Body of pancreas (tissue), 4 donors: Measurements from ENCODE around the gene CDH4. TPM values are rescaled to one million over a fixed set of nuclear protein-coding genes. Genes with fewer than 3 reads are reported as not detected.

Experiments used
- ATAC-seq: fragments of 150-250 bp; one replicate; pipeline ENCODE4 v1.9.1; 2016
- DNase-seq, 4 donors: peaks; one replicate each; pipeline ENCODE4 v3.0.0-alpha.2; 2019
- H3K27ac ChIP-seq, 4 donors: fragments of 200-600 bp; sonication (generic); 1 replicate in 3 of 4; 2 replicates in 1 of 4; pipeline versions ENCODE4 v1.5.1 to v1.6.1; 2016 to 2019; ENCODE audit warnings: mild to moderate bottlenecking in 1 of 4, mixed read lengths in 1 of 4, moderate library complexity in 1 of 4
- H3K27me3 ChIP-seq, 2 donors: fragments of 200-600 bp; sonication (generic); one replicate each; pipeline ENCODE4 v1.6.0; 2016; ENCODE audit warnings: mild to moderate bottlenecking in 1 of 2
- H3K36me3 ChIP-seq, 2 donors: fragments of 200-600 bp; sonication (generic); replicated peaks in 1 of 2; 2 replicates each; pipeline ENCODE4 v1.5.1; 2016; ENCODE audit warnings: low read depth in 2 of 2; ENCODE audit not compliant: insufficient read depth in 1 of 2
- H3K4me1 ChIP-seq: fragments of 200-600 bp; sonication (generic); one replicate; pipeline ENCODE4 v1.6.0; 2016
- H3K4me3 ChIP-seq, 2 donors: fragments of 200-600 bp; sonication (generic); 1 replicate in 1 of 2; 2 replicates in 1 of 2; pipeline ENCODE4 v1.5.1; 2016 to 2019
- H3K9me3 ChIP-seq, 3 donors: fragments of 200-600 bp; sonication (generic); 1 replicate in 2 of 3; 2 replicates in 1 of 3; pipeline ENCODE4 v1.5.1; 2016
- POLR2A ChIP-seq, 3 donors: fragments of 450-650 bp; IDR thresholded peaks; one replicate each; pipeline ENCODE4 v1.6.1; 2016; ENCODE audit warnings: antibody characterized with exemption in 3 of 3, mild to moderate bottlenecking in 2 of 3
- WGBS, 2 donors: methylation state at CpG; one replicate each; pipeline ENCODE4 v1.1.5; 2017; 5-methylcytosine and 5-hydroxymethylcytosine counted together
- intact Hi-C: fragments of 100-400 bp; cut with DNase I; formaldehyde crosslinking; loops from one replicate; pipeline ENCODE4 v1.15.1; 2023
- total RNA-seq, 2 donors: library from RNA; depleted of rRNA; stranded (reverse); fragments of >200 nt; gene quantifications; one replicate each; pipeline ENCODE4 v1.1.0, GENCODE V29; 2016
- TF ChIP-seq, protein P1 (sequence below), 7 experiments: fragments of 450-650 bp in 4 of 7; fragments of 200-600 bp in 3 of 7; sonication (generic) in 3 of 7; IDR thresholded peaks; one replicate each; pipeline ENCODE4 v1.5.1; 2016 to 2019; ENCODE audit warnings: antibody characterized with exemption in 7 of 7

Gene CDH4
- total RNA-seq, 2 donors from 2014 or later, result 0.33 to 0.52 TPM

DNA sequence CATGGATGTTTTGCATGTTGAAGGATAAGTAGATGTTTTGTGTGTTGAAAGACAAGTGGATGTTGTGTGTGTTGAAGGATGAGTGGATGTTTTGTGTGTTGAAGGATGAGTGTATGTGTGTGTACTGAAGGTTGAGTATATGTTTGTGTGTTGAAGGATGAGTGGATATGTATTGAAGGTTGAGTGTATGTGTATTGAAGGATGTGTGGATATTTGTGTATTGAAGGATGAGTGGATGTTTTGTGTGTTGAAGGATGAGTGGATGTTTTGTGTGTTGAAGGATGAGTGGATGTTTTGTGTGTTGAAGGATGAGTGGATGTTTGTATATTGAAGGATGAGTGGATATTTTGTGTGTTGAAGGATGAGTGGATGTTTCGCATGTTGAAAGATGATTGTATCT is 325.0 kb downstream of the CDH4 start:
- Histone ChIP-seq H3K27ac (no peak overlapping the region), H3K36me3 (no peaks in the 10 kb centered on the region), H3K9me3 (no peaks in the 10 kb centered on the region), H3K27me3 (no peaks in the 10 kb centered on the region), H3K4me3 (no peak overlapping the region), H3K4me1 (no peaks in the 10 kb centered on the region)
- DNase-seq (no peak), ATAC-seq (no peak)
- 84 to 88% methylated on average over 1 of the region's 1 CpG for WGBS, 2 donors
- TF ChIP-seq, protein P1, sequence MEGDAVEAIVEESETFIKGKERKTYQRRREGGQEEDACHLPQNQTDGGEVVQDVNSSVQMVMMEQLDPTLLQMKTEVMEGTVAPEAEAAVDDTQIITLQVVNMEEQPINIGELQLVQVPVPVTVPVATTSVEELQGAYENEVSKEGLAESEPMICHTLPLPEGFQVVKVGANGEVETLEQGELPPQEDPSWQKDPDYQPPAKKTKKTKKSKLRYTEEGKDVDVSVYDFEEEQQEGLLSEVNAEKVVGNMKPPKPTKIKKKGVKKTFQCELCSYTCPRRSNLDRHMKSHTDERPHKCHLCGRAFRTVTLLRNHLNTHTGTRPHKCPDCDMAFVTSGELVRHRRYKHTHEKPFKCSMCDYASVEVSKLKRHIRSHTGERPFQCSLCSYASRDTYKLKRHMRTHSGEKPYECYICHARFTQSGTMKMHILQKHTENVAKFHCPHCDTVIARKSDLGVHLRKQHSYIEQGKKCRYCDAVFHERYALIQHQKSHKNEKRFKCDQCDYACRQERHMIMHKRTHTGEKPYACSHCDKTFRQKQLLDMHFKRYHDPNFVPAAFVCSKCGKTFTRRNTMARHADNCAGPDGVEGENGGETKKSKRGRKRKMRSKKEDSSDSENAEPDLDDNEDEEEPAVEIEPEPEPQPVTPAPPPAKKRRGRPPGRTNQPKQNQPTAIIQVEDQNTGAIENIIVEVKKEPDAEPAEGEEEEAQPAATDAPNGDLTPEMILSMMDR (IDR thresholded peaks at IDR 0.05), result no peak
- TF ChIP-seq POLR2A (IDR thresholded peaks at IDR 0.05), result no peak
- intact Hi-C loops, result no loop called here

DNA sequence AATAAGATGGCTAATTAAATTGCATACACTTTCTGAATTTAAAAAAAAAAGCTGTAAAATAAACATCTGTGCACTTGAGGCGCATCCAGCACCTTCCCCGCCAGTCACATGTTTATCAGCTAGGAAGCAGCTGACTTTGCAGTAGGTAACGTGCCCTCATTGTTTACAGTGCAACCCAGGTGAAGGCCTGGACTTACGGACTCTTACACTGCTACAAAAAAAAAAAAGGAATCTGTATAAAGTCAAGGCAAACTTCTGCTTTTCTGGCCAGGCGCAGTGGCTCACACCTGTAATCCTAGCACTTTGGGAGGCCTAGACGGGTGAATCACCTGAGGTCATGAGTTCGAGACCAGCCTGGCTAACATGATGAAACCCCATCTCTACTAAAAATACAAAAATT is 327.8 kb downstream of the CDH4 start:
- intact Hi-C loops, result no loop called here
- no peaks in the 10 kb centered on the region for H3K9me3 ChIP-seq
- no peaks in the 10 kb centered on the region for H3K36me3 ChIP-seq
- 30 to 35% methylated on average over 7 of the region's 7 CpGs for WGBS, 2 donors
- DNase-seq (peak in 3 of 4 donors; percentile 35 to 72 (median 69)), ATAC-seq (peak; percentile 78)
- H3K27me3 ChIP-seq, result no peaks in the 10 kb centered on the region
- H3K4me3 ChIP-seq, result no peak overlapping the region
- peaks cover 6% of the 10 kb centered on the region for H3K4me1 ChIP-seq
- H3K27ac ChIP-seq, result no peak overlapping the region
- TF ChIP-seq, protein P1 (IDR thresholded peaks at IDR 0.05), result no peak
- no peak for TF ChIP-seq POLR2A (IDR thresholded peaks at IDR 0.05)

DNA sequence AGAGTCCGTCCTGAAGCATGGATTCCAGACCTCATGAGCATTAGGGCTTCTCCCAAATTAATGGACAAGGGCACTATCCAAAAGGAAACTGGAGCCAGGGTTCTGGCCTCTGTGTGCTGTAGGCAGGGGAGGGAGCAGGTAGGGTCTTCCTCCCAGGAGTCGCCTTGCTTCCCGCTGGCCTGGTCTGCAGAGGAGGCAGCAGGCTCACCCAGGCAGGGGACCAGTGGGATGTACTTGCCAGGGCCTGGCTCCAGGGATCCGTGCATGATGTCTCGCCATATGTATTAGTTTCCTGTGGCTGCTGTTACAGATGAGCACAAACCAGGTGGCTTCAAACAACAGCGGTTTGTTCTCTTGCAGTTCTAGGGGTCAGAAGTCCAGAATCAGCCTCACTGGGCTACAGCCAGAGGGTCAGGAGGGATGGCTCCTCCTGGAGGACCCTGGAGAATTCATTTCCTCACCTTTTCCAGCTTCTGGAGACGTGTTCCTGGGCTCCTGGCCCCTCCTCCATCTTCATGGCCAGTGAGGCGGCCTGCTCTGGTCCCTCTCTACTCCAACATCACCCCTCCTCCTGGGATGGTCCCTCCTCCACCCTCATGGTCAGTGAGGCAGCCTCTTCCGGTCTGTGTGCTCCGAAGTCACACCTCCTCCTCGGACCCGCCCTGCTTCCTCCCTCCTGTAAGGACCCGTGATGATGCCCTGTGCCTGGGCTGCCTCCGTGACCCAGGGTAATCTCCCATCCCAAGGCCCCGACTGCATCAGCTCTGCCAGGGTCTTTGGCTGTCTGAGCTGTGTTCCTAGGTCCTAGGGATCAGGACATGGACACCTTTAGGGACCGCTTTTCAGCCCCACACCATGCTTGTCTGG is 329.1 kb downstream of the CDH4 start:
- H3K27me3 ChIP-seq, result no peaks in the 10 kb centered on the region
- DNase-seq (no peak), ATAC-seq (no peak)
- peaks cover 9% of the 10 kb centered on the region for H3K4me1 ChIP-seq
- H3K27ac ChIP-seq, result no peak overlapping the region
- intact Hi-C loops, result no loop called here
- H3K4me3 ChIP-seq, result no peak overlapping the region
- no peaks in the 10 kb centered on the region for H3K36me3 ChIP-seq
- TF ChIP-seq POLR2A (IDR thresholded peaks at IDR 0.05), result no peak
- TF ChIP-seq, protein P1 (IDR thresholded peaks at IDR 0.05), result no peak
- no peaks in the 10 kb centered on the region for H3K9me3 ChIP-seq
- WGBS, 2 donors, result 74 to 90% methylated on average over 10 to 16 of the region's 16 CpGs

DNA sequence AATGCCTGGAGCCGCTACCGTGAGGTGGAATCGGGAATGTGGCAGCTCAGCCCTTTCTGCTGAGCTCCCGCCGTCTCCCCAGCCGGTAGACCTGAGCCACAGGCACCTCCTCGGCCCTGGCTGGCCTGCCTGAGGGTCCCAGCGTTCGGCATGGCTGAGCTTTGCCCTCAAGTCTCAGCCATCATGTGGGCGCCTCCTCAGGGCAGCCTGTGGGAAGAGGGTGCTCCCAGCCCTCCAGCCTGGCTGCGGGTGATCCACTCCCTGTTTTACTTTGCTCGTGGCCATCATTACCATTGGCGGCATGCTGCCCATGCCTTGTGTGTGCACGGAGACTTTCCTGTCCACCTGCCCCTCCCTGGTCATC is 329.7 kb downstream of the CDH4 start:
- DNase-seq (no peak), ATAC-seq (no peak)
- peaks cover 9% of the 10 kb centered on the region for H3K4me1 ChIP-seq
- TF ChIP-seq, protein P1 (IDR thresholded peaks at IDR 0.05), result no peak
- TF ChIP-seq POLR2A (IDR thresholded peaks at IDR 0.05), result no peak
- H3K27ac ChIP-seq, result no peak overlapping the region
- H3K9me3 ChIP-seq, result no peaks in the 10 kb centered on the region
- H3K27me3 ChIP-seq, result no peaks in the 10 kb centered on the region
- intact Hi-C loops, result no loop called here
- H3K36me3 ChIP-seq, result no peaks in the 10 kb centered on the region
- whole genome bisulfite sequencing, 2 donors, result 72 to 75% methylated on average over 7 to 13 of the region's 14 CpGs
- H3K4me3 ChIP-seq, result no peak overlapping the region
